Esophagus squamous epithelium (tissue), 4 donors: ENCODE measurements around the gene LRRC25.

Experiments
- CTCF ChIP-seq, 6 experiments: fragments of 450-650 bp in 4 of 6; fragments of 200-600 bp in 2 of 6; sonication (generic) in 2 of 6; IDR thresholded peaks; one replicate each; pipeline ENCODE4 v1.5.1; 2016 to 2019; ENCODE audit warnings: antibody characterized with exemption in 6 of 6, mild to moderate bottlenecking in 4 of 6, moderate library complexity in 4 of 6
- POLR2A ChIP-seq, 4 donors: fragments of 450-650 bp; IDR thresholded peaks; one replicate each; pipeline ENCODE4 v1.6.1; 2017; ENCODE audit warnings: antibody characterized with exemption in 4 of 4, mild to moderate bottlenecking in 4 of 4, moderate library complexity in 3 of 4

DNA sequence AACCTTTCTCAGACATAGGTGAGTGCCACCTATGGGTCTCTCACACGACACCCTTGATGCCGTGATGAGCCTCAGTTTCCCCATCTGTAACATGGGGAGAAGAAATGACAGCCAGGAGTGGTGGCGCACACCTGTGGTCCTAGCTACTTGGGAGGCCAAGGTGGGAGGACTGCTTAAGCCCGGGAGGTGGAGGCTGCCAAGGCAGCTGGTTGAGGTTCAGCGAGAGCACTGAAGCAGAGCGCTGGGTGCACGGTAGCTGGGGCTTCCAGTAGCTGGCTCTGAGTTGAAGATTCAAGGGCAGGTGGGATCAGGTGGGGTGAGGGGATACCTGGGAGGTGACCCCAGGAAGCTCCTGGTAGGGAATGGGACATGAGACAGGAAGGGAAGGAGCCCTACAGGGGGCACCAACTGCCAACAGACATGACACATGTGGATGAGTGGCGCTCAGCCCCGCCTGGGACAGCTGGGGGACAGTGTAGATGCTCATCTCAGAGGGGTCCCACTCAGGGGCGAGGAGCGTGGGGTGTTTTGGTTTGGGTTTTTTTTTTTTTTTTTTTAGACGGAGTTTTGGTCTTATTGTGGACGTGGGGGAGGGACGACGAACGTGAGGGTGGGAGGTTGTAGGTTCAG, 15.3 kb upstream of the LRRC25 start:
- TF ChIP-seq CTCF (IDR thresholded peaks at IDR 0.05) (no peak), POLR2A (IDR thresholded peaks at IDR 0.05) (no peak)
